COLO829 (cell line): Measurements from ENCODE around the gene LIN7B.
"Not testable (repeated sequence)": the region's sequence is repeated elsewhere in the genome, so short reads cannot be mapped to it uniquely, and the experiment has no call there.

Experiments
- DNase-seq: peaks from one replicate; pipeline ENCODE4 v3.0.0; 2012; ENCODE audit warnings: low spot score

LIN7B gene

DNA sequence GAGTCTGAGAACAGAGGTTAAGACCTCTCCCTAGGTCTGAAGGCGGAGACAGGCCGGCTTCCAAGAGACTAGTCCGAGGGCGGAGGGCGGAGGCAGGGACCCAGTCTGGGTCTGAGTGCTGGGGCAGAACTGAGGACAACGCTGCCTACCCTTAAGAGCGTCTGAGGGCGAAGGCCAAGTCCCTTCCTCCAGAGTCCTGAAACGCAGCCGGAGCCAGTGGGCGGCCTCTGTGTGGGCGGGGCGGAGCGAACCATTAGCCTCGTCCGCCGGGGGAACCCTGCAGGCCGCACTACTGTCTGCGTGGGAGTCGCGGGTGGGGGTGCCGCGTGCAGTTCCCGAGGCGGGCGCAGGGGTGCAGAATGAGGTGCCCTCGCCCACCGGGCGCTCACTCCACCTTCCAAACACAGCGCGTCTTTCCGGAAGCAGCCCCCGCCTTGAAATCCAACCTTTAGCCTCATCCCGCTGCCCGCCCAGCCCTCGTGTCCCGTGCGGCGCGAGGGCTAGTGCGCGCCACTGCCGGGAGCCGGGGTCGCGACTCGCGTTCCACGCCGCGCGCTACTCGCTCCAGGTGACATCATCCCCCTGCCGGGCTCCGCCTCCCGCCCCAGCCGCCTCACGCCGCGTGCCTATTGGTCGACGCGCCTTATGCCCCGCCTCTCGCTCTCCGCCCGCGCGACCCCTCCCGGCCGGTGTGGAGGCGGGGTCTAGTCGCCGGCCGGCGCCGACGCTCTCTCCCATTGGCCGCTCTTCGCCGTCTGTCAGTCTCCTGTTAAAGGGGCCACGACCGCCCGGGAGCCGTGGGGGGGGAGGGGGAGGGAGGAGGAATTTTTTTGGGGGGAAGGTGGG, 4.6 kb downstream of the LIN7B start, which contains the start of gene C19orf73:
TSS of gene C19orf73 (minus strand) at position 579 of the 846 bp plus-strand sequence. CDS start at position 458, 121 bp downstream.
- peak; percentile 95 for DNase-seq

DNA sequence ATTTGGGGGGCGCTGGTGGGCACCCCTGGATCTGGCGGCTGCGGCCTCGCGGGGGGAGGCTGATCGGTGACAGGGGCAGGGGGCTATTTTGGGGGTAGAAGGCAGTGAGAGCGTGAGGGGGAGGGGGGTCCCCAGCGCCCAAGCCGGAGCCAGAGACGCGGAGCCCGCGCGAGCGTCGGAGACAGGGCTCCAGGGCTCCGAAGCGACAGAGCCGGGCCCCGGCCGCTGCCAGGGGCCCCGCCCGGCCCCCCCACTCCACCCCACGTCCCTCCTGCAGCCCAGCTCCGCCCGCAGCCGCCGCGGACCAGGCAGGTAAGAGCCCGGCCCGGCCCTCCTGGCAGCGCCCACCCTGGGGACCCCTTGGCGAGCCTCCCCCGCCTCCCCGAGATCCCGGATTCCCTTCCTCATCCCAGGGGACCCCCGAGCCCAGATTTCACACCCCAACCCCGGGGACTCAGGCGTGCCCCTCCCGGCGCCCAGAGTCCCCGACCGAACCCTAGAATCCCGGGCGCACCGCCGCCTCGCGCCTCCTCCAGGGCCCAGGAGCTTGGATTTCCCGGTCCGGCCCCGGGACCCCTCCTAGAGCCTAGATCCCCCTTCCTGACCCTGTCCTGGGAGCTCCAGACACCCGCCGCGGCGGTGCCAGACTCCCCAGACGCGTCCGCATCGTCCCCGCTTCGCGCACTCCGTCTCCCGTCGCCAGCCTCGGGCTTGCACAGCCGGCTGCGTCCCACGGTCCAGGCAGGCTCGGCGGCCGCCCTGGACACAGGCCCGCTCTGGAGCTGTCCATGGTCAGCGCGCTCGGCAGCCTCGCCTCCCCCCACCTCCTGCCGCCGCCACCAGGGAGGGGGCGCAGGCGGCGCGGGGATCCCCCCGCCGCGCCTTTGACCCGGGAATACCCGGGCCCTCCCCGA, 5.5 kb downstream of the LIN7B start, which contains the start of gene PPFIA3:
TSS of gene PPFIA3 (plus strand) at position 134 of the 914 bp plus-strand sequence. CDS start 8,330 bp downstream, outside the sequence.
- no peak for DNase-seq

DNA sequence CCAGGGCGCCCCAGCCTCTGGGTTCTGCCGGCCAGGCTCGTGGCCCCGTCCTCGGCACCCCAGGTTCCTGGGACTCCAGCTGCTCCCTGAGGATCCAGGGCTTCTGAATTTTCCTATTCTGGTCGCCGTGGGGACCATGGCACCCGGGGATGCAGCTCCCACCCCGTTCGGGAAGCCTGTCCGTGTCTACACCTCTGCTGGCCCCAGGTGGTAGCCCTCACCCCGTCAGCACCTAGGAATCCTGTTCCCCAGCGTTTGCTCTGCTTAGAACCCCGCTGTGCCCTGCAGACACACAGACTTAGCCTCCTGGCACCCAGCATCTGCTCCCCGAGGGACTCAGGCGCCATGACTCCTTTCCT, 6.1 kb downstream of the LIN7B start:
- no peak for DNase-seq

DNA sequence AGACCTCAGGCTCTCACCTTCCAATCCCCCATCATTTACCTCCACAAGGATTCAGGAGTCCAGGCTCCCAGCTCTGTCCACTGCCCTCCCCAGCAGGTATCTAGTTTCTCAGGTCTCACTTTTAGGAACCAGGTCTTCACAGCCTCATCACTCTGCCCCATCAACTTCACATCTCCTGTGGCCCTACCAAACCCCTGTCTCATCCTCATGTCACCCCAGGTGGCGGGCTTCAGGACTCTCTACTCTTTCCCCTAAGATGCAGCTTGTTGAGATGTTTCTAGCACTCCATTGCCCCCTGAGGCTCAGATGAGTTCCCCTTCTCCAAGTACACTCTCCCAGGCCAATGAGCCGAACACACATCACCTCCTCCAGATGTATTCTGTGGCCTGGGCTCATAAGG, 6.7 kb downstream of the LIN7B start:
- DNase-seq: no peak

DNA sequence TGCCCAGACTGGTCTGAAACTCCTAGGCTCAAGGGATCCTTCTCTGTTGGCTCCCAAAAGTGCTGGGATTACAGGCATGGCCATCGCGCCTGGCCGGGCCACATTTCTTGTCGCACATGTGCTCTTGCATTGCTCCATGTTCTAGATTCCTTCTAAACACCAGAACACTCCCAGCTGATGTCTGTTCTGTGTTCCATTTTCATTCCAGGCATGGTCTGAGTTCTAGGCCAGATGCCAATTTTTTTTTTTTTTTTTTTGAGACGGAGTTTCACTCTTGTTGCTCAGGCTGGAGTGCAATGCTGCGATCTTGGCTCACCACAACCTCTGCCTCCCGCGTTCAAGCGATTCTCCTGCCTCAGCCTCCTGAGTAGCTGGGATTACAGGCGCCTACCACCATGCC, 7.7 kb downstream of the LIN7B start:
- not testable (repeated sequence) for DNase-seq

DNA sequence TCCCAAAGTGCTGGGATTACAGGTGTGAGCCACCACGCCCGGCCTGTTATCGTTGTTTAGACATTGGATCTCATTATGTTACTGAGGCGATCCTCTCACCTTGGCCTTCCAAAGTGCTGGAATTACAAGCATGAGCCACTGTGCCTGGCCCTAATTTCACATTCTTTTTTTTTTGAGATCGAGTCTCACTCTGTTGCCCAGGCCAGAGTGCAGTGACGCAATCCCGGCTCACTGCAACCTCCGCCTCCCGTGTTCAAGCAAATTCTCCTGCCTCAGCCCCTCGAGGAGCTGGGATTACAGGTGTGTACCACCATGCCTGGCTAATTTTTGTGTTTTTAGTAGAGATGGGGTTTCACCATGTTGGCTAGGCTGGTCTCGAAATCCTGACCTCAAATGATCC, 9.1 kb downstream of the LIN7B start:
- not testable (repeated sequence) for DNase-seq

DNA sequence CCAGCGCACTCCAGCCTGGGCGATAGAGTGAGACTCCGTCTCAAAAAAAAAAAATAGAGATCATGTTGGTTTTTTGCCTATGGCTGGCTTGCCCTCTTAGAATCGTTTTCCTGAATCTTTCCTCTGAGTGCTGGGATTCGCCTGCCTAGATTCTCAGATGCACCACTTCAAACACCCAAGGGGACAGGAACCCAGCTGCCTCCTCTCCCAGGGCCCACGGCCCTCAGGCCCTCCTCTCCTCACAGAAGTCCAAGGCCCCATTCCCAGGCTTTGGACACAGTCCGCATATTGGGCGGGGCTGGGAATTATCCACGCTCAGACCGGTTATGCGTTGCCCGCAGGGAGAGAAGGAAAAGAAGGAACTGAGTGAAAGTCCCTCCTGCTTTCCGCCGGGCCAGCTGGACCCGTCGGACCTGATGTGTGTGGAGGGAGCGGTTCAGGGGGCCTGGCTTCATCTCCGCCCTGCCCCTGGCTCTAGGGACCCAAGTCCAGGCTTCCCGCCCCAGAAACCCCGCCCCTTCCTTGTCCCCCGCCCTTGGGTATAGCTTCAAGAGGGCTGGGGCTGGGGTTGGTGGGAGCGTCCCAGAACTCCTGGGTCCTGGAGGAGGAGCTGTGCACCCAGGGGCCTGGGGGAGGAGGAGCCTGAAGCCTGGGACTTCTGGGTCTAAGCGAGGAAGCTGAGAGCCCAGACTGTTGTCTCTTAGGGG, 11.0 kb downstream of the LIN7B start:
- DNase-seq: no peak

DNA sequence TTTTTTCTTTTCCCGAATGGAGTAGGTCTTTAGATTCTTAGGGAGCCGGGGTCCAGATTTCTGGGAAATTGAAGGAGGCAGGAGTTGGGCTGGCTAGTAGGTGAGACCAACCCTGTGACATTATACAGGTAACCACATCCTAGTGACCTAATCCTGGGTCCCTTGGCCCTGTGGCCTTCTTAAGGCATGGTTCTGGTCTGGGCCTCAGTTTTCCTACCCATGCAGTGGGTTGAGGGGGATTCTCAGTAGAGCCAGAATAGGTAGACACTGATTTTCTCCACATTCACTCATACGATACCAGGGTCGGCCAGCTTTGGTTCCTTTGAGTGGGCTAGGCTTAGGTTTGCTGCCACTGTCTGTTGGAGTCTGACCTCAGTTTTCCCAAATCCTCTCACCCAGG, 12.4 kb downstream of the LIN7B start:
- no peak for DNase-seq

DNA sequence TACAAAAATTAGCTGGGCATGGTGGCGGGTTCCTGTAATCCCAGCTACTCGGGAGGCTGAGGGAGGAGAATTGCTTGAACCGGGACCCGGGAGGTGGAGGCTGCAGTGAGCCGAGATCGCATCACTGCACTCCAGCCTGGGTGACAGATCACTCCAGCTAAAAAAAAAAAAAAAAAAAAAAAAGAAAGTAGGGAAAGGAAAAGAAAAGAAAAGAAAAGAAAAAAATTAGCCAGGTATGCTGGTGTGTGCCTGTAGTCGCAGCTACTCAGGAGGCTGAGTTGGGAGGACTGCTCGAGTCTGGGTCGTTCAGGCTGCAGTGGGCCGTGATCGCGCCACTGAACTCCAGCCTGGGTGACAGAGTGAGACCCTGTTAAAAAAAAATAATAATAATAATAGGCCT, 13.1 kb downstream of the LIN7B start:
- DNase-seq: not testable (repeated sequence)

DNA sequence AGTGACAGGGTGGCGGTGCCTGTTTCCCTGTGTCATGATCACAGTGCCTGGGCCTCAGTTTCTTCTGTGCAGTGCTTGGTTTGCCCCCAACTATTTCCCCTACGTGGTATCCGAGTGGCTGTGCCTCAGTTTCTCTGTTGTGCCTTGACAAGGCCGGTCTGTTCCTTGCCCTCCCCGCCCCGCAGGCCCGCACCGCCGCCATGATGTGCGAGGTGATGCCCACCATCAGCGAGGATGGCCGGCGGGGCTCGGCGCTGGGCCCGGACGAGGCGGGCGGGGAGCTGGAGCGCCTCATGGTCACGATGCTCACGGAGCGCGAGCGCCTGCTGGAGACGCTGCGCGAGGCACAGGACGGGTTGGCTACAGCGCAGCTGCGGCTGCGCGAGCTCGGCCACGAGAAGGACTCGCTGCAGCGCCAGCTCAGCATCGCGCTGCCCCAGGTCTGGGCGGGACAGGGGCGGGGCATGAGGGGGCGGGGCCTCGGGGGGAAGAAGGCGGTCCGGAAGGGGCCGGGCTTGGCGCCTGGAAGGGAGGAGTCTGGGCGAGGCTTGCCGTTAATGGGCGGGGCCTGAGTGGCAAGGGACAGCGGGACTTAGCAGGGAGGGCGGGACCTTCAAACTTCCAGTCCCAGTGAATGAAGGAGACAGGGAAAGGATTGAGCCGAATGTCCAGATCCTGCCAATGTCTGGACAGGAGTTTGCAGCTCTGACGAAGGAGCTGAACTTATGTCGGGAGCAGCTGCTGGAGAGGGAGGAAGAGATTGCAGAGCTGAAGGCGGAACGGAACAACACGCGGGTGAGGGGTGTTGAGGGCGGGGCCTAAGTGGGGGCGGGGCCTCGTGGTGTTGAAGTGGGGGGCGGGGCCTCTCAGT, 13.7 kb downstream of the LIN7B start:
- DNase-seq: peak; percentile 100

DNA sequence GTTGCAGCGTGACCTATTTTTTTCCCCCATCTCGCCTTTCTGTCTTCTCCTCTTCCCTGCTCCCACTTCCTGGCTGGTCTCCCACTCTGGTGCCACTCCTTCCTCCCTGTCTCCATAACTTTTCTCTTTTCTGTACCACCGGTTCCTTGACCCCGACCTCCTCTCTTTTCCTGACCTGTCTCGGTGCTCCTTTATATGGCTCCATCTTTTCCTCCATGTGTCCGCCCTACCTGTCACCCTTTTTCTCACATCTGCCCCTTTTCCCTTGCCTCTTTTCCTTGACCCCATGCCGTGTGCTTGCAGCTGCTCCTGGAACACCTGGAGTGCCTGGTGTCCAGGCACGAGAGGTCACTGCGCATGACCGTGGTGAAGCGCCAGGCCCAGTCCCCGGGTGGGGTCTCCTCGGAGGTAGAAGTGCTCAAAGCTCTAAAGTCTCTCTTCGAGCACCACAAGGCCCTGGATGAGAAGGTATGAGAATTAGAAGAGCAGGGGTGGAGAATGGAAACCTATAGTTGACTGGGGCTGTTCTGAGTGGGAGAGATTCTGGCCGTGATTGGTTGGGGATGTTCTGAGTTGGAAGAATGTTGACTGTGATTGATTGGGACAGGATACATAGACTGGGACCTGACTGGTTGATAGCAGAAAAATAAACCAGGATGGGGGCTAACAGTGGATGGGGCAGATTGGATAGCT, 14.5 kb downstream of the LIN7B start:
- DNase-seq: no peak

DNA sequence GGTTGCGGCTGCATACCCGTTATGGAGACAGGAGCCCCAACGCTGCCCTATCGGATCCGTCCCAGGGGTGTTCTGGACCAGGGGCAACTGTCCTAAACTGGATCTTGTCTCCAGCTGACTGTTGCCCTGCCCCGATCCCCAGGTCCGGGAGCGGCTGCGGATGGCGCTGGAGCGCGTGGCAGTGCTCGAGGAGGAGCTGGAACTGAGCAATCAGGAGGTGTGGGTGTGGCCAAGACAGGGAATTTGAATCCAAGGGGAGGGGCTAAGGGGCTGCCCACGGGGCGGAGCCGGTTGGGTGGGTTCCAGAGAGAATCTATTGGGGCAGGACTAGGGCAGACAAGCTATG, 15.0 kb downstream of the LIN7B start:
- DNase-seq: peak; percentile 66

DNA sequence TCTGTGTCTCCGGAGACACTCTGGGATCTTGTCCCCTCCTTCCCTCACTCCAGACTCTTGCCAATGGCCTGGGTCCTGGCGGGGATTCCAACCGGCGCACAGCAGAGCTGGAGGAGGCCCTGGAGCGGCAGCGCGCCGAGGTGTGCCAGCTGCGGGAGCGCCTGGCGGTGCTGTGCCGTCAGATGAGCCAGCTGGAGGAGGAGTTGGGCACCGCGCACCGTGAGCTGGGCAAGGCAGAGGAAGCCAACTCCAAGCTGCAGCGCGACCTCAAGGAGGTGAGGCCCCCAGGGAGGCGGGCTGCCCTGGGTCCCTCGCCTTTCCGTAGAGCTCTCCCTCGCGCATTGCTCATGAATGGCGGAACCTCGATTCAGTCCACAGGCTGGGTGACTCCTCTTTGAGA, 16.2 kb downstream of the LIN7B start:
- DNase-seq: no peak

DNA sequence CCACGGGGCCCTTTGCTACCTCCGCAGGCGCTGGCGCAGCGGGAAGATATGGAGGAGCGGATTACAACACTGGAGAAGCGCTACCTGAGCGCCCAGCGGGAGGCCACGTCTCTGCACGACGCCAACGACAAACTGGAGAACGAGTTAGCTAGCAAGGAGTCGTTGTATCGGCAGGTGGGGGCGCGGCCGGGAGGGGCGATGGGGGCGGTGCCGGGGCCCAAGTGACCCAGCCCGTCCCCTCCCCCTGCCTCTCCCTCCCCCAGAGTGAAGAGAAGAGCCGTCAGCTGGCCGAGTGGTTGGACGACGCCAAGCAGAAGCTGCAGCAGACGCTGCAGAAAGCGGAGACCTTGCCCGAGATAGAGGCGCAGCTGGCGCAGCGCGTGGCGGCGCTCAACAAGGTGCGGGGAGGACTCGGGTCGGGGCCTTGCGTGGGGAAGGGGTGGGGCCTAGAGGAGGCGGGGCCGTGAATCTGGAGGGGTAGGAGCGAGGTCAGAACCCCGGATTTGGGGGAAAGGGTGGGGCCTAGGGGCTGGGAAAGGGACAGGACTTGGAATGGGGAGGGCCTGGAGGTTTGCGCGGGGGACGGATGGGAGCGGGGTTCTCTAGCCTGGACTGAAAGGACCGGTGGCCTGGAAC, 18.9 kb downstream of the LIN7B start:
- DNase-seq: no peak

DNA sequence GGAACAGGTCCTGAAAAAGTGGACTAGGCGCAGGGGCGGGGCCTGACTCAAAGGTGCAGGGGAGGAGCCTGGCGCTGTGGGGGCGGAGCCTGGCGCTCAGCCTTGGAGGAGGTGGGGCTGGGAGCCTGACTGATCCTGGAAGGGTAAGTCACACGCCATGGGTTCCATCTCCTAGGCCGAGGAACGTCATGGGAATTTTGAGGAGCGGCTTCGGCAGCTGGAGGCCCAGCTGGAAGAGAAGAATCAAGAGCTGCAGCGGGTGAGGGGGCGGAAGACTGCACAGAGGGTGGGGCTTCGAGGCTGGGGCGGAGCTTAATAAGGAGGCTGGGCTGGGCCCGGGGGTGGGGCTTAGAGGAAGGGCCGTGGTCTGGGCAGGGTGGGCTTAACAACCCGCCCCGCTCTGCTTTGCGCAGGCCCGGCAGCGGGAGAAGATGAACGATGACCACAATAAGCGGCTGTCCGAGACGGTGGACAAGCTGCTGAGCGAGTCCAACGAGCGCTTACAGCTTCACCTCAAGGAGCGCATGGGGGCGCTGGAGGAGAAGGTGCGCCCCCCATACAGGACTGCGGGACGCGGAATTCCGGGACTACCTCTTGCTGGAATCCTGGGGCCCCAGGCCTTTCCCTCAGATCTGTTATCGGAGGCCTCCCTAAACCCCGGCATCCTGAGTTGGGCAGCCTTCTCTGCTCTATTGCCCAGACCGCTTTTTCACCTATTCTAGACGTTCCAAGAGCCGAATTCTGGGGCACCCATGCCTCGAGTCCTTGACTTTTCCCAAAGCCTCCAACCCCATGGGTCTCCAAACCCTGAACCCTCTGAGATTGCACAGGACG, 19.7 kb downstream of the LIN7B start:
- no peak for DNase-seq

DNA sequence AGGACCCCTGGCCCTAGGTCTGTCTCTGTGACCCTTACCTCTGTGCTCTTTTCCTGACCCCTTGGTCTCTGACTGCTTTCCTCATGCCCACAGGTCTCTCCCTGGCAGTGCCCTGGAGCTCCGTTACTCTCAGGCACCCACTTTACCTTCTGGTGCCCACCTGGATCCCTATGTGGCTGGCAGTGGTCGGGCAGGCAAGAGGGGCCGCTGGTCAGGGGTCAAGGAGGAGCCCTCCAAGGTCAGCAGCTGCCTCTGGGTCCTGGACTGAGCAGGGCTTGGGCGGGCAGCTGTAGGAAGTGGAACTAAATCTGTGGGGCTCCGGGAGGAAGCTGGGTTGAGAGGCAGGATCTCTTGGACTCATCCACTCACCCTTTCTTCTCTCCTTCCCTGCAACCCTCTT, 21.5 kb downstream of the LIN7B start:
- no peak for DNase-seq

DNA sequence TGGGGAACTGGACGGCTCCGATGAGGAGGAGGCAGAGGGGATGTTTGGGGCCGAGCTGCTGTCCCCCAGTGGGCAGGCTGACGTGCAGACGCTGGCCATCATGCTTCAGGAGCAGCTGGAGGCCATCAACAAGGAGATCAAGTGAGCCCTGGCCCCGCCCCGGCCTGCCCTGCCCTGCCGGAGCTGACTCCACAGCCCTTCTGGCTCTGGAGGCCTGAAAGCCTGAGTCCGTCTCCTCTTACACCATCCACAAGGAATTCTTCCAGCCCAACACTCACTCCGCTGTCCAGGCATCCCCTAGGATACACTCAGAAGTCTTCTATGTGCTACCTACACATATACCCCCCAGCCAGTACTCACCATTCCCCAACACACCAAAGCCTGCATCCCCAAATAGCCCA, 22.6 kb downstream of the LIN7B start:
- no peak for DNase-seq

DNA sequence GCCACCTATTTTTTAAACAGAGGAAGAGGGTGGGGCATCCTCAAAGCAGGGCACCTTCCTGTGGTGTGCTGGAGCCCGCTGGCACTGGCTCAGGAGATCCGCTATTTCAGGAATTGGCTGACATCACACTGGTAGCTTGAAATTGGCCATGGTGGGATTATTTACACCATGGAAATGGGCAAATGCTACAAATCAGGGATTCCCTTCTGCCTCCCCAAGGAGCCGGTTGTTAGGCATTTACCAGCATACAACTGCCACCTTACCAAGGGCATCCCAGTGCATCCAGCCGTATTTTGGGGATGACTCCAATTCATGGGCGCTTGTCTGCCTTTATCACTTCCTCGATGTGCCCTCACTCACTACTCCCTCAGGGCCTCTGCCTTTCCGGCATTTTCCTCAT, 26.8 kb downstream of the LIN7B start:
- DNase-seq: no peak

DNA sequence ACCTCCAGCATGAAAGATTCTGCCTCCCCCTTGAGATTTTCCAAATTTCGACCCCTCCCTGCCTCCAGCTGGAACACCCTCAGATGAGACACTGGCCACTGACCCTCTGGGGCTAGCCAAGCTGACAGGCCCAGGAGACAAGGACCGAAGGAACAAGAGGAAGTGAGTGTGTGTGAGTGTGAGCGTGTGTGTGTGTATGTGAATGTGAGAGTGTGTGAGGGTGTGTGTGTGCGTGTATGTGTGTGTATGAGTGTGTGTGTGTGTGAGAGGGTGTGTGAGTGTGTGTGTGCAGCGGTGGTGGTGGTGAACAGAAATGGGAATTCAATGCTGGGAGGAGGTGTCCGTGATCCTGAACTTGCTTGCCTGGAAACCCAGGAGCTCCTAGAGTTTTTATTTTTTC, 27.2 kb downstream of the LIN7B start:
- DNase-seq: no peak
